ENCODE results near the gene PHKG2.

Gene PHKG2

DNA sequence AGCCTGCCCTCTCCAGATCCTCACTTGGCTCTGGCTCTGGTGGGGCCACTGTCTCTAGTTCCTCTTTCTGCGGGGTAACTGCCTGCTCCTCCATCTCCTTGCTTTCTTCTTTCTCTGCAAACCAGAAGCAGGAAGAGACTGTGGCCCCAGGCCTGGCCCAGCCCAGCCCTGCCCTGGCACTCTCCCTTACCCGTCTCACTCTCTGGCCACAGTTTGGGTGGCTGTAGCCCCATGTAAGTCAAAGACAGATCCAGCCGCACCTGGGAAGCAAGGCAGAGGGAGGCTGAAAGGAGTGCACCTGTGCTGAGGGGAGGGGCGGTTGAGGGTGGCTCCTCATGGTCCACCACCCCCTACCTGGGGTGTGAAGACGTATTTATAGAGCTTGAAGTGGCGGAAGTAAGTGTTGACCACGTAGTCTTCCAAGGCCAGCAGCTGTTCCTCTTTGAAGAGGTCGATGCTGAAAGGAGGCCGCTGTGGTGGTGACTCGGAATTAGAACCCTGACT is 10.8 kb downstream of the PHKG2 start:
- no peak for DNase-seq

DNA sequence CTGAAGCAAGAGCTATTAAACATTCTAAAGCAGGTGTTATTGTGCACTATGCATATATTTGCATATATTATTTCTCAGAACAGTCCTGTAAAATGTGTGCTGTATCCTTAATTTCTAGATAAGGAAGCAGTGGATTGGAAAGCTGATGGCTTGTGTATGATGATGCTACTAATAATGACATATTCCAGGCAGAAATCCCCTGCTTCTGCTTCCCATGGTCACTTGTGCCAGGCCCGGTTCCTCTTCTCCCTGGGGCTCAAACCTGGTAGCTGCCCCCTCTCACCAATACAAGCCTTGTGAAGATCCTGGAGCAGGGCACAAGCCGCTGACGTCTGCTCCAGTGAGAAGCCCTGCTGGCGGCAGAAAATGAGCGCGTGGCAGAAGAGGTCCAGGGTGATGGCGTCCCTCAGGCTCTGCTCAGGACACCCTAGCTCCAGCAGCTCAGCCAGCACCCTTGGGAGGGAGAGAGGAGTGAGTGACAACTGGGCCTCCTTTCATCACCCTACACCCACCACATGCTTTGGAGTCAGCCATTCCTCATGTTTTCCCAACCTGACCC is 11.9 kb downstream of the PHKG2 start:
- DNase-seq: no peak

DNA sequence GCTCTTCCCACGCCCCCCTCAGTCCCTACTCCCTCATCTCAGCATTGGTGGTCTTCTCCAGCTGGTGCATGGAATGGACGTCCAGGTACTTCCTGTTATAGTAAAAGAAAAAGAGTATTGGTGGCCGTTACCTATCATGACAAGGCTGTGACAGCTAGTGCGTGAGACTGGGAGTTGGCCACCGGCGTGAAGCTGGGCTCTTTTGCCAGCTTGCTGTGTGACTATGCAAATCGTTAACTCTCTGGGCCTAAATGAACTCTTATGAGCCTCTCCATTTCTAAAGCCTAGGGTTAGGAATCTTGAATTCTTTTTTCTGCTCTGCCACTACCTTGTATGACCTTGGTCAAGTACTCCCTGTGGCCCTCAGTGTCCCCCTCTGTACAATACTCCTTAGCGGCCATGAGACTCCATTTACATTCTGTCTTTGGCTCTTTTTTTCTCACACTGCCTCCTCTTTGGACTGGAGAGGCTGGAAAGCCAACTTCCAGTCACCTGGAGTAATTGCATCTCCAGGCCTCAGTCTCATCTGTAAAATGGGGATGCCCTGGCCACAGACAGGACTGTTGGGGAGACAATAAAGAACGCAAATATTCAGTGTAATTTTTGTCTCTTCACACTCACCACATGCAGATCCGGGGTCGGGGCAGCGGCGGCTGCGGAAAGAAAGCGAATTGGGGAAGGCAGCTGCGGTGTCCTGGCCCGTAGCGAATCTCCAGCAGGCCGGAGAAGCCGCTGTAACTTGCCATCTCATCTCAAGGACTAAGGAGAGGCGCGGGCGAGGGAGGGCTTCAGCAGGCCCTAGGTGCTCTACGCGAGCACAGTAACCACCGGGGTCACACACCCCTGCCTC is 12.6 kb downstream of the PHKG2 start:
- DNase-seq: no peak

DNA sequence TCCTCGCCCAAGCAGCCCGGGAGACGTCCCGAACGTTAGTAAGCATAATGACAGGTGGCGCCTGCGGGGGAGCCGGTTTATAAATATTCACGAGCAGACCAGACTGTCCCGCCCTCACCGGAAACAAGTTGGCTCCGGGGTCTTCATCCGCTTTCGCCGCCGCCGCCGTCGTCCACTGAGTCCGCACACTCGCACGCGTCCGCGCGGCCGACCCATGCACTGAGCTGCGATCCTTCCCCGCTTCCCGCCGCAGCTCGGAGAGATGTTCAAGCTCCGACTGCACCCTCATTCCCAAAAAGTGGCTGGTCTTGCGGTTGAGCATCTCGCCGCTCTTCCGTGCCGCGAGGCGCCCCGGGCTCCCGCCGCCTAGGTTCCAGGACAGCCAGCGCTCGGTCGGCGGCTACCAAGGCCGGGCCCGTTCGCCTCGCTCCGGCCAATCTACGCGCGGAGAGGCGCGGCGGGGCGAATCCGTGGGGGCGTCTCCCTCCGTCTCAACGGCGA is 13.3 kb downstream of the PHKG2 start:
- DNase-seq: peak in 3 of 5 donors; percentile 17 to 46 (median 24)

DNA sequence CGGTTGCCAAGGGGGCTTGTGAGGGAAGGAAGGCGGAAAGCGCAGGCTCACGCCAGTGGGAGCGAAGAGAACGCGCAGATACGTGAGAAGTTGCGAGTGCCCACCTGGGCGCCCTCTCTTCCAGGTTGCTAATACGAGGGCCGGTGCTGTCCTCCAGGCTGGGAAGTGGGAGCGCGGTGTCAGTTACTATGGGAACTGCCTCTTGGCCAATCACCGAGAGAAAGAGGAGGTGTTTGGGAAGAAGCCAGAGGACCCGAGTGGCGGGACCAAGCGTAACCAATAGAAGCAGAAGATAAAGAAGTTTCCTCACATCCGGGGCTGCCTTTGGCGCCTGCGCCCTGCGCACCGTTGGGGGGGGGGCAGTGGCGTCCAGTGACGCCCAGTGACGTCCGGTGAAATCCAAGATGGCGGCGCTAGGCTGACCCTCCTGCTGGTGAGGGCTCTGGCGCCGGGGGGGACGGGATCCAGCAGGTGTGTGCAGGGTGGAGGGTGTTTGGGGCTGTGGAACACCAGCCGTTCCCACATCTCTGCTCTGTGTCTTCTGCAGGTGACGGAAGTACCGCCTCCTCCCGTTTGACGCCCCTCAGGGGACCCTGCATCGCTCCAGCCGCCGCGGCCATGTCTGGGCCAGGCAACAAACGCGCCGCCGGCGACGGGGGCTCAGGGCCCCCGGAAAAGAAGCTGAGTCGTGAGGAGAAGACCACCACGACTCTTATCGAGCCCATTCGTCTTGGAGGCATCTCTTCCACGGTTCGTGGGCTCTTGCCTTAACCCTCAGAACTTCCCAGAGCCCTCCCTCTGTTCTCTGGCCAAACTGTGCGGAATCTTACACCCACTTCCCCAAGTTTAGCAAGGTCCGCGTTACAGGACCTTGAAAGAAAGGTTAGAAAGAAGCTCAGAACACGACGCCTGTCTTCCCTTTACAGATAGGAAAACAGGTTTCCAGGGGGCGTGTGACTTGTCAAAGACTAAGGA is 14.0 kb downstream of the PHKG2 start, which contains the start of the genes CFAP119 and RNF40:
TSS of gene CFAP119 (minus strand) at position 135 of the 975 bp plus-strand sequence. CDS start 314 bp downstream, outside the sequence.
TSS of gene RNF40 (plus strand) at position 395 of the 975 bp plus-strand sequence. CDS start at position 619, 224 bp downstream.
- peak; percentile 85 to 96 (median 87) for DNase-seq

DNA sequence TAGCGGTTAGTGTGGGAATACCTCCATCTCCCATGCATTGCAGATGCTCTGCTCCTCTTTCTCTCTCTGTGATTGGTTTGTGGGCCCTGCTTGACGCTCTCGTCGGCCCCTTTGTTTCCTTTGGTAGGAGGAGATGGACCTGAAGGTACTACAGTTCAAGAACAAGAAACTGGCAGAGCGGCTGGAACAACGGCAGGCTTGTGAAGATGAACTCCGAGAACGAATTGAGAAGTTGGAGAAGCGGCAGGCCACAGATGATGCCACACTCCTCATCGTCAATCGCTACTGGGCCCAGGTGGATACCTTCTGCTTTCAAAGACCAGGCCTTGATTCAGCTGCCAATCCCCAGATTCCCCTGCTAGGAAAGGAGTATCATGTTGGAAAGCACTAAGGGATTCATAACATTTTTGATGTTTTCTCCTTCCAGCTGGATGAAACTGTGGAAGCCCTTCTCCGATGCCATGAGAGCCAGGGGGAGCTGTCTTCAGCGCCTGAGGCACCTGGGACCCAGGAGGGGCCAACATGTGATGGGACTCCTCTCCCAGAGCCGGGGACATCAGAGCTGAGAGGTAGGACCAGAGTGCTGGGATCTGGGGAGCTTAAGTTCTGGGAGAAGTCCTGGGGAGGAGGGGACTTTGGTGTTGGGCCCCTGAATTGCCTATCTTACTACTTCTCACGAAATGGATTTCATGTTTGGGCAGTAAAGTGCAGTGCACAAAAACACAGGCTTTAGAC is 14.9 kb downstream of the PHKG2 start:
- no peak for DNase-seq

DNA sequence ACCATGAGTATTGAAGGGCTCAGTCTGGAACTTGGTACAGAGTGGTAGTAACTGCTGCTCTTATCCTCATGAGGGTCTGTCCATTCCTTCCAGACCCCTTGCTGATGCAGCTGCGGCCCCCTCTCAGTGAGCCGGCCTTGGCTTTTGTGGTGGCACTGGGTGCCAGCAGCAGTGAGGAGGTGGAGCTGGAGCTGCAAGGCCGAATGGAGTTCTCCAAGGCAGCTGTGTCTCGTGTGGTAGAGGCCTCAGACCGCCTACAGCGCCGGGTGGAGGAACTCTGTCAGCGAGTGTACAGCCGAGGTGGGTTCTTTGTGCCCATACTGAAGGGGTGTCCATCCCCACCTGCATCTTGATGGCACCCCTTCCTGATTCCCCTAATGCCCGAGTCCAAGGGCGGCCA is 15.9 kb downstream of the PHKG2 start:
- no peak for DNase-seq

DNA sequence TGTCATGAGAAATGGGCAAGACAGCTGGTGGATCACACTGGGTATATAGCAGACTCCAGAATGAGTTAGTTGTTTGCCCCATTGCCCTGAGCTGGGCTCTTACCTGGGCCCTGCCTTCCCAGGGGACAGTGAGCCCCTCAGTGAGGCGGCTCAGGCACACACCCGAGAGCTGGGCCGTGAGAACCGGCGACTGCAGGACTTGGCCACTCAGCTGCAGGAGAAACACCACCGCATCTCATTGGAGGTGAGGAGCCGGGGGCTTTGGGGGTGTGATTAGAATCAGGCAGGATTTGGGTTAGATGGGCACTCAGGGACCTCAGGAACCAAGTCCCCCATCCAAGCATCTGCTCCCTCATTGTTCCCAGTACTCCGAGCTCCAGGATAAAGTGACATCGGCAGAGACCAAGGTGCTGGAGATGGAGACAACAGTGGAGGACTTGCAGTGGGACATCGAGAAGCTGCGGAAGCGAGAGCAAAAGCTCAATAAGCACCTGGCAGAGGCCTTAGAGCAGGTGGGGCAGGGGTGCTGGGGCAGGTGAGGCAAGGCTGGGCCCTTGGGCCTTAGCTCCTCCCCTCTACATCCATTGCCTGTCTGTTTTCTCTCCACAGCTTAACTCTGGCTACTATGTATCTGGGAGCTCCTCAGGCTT is 16.7 kb downstream of the PHKG2 start:
- DNase-seq: no peak

DNA sequence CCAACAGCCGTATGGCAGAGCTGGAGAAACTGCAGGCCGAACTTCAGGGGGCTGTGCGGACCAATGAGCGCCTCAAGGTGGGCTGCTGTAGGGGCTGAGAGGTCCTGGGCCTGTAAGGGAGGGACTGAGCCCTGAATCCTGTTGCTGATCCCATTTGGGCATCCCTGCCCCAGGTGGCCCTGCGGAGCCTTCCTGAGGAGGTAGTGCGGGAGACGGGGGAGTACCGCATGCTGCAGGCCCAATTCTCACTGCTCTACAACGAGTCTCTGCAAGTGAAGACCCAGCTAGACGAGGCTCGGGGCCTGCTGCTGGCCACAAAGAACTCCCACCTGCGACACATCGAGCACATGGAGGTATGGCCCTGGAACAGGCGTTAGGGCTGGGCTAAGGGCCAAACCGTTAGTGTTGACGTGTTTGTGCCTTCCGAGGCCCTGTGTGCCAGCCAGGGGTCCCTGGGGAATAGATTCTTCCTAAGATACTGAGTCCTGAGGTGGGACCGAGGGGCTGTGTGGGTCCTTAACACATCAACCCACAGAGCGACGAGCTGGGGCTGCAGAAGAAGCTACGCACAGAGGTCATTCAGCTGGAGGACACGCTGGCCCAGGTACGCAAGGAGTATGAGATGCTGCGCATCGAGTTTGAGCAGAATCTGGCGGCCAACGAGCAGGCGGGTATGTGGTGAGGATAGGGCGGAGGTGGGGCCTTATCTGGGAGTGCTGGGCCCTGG is 18.1 kb downstream of the PHKG2 start:
- DNase-seq: no peak

DNA sequence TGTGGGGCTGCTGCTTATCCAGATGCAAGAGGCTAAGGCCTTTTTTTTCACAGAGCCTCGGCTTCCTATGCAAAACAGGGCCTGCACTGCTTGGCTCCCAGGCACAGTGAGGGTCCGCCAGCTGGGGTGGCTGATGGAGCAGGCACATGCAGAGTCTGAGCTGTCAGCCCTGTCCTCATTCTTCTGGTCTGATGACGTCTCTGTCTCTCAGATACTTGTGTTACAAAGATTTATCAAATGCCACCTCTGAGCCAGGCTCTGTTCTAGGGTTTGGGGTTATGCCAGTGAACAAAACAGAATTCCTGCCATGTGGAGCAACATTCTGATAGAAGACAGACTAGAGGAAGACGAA is 18.7 kb downstream of the PHKG2 start:
- DNase-seq: no peak

DNA sequence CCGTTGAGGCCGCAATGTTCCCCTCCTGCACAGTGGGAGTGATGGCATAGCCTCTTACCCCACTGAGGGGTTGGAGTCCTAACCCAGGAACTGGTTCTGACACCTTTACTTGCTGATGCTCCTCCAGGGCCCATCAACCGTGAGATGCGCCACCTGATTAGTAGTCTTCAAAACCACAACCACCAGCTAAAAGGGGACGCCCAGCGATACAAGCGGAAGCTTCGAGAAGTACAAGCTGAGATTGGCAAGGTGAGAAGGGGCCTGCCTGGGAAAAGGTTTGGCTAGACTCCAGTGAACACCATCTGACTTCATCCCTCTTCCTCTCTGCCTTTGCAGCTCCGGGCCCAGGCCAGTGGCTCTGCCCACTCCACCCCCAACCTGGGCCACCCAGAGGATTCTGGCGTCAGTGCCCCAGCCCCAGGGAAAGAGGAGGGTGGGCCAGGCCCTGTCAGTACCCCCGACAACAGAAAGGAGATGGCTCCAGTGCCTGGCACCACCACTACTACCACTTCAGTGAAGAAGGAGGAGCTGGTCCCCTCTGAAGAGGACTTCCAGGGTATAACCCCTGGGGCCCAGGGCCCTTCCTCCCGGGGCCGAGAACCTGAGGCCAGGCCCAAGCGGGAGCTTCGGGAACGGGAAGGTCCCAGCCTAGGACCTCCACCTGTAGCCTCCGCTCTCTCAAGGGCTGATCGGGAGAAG is 19.7 kb downstream of the PHKG2 start:
- no peak for DNase-seq

DNA sequence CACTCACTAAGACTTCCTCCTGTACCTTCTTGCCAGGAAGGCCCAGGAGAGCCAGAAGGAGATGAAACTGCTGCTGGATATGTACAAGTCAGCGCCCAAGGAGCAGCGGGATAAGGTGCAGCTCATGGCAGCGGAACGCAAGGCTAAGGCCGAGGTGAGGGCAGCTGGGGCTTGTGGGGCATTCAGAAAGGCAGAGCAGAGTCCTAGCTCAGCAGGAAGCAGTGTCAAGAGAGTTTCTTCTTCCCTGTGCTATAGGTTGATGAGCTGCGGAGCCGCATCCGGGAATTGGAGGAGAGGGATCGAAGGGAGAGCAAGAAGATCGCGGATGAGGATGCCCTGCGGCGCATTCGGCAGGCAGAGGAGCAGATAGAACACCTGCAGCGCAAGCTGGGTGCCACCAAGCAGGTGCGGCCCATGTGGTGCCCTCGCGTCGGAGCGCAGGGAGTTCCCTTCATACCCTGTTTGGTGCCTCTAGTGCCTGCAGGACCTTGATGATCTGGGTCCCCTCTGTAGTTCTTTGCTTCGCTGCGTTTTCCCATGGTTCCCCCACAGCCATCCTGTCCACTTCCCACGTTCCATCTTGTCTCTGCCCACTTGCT is 20.5 kb downstream of the PHKG2 start:
- no peak for DNase-seq

DNA sequence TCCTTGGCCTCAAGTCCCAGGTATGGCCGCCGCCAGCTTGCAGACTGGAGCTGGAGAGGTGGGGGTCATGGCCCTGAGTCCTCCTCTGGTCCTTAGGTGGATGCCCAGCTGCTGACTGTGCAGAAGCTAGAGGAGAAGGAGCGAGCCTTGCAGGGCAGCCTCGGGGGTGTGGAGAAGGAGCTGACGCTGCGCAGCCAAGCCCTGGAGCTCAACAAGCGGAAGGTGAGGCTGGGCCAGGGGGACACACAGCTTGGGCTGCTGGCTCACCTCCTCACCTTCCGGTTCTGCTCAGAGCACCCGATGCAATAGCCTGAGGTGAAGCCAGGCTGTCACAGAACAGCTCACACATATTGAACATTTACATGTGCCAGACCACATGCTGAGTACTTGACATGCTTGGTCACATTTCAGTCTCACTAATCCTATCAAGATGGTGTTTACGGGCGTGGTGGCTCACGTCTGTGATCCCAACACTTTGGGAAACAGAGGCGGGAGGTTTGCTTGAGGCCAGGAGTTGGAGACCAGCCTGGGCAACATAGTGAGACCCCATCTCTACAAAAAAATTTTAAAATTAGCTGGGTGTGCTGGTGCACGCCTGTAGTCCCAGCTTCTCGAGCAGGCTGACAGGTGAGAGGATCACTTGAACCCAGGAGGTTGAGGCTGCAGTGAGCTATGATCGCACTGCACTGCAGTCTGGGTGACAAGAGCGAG is 21.3 kb downstream of the PHKG2 start:
- DNase-seq: no peak

DNA sequence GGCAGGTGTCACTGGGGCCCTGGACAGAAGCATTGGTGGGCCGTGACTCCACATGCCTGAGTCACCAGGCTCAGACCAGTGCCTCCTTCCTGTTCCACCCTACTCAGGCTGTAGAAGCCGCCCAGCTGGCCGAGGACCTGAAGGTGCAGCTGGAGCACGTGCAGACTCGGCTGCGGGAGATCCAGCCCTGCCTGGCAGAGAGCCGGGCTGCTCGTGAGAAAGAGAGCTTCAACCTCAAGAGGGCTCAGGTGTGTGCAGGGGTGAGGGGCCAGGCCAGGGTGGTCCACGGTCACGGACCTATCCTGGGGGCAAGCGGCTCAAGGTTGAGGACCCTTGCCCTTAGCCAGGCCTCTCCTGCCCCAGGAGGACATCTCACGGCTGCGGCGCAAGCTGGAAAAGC is 23.5 kb downstream of the PHKG2 start:
- DNase-seq: no peak

DNA sequence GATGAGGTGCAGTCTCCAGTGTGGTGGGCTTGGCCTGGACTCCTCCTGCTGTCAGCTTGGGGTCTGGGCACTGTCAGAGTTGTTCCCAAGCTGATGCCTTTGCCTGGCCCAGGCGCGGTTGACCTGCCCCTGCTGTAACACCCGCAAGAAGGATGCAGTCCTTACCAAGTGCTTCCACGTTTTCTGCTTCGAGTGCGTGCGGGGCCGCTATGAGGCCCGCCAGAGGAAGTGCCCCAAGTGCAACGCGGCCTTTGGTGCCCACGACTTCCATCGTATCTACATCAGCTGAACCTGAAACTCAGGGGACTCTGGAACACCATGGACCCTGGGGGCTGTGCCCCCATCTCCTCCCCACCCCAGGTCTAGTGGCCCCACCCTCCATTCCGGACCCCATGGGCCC is 25.6 kb downstream of the PHKG2 start:
- no peak for DNase-seq

DNA sequence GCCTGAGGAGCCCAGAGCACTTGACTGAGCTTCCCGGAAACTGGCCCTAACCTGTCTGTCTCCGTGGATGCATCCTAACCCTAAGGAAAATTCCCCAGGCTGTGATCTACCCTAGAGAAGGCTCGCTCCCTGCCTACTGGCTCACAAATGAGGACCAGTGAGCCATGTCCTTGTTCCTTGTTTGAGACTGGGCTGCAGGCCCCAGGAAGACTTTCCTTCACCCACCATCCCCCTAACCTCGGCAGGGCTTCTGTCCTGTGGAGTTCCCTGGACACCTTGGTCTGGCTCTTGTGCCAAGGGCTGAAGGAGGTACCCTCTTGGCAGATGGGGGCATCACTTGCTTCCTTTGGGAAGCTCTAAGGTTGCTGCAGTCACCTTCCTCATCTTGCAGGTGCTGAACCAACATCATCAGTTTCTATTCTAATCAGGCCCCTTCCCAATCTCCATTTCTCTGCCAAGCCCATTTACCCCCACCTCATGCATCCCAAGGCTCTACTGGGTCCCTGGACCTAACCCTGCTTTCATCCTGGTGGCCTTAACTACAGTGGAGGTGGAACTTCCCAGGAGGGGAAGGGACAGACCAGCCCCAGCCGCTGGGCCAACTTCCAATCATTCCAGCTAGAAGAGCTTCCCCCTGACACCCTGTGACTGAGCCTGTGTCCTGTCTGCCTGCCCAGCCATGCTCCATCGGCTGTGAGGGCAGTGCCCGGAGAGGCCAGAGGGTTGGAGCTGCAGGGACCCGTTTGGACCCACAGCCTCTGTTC is 26.3 kb downstream of the PHKG2 start:
- no peak for DNase-seq

DNA sequence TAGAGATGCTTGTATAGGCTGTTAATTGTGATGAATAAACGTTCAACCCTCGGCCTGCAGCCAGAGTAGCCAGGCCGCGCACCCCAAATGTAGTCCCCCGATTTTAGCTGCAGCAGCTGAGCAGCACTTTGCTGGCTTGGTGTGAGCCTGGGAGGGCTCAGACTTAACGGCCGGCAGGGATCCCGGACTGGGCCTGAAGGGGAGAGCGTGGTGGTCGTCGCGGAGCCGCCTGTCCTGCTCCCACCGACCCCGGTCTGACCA is 26.8 kb downstream of the PHKG2 start:
- no peak for DNase-seq

DNA sequence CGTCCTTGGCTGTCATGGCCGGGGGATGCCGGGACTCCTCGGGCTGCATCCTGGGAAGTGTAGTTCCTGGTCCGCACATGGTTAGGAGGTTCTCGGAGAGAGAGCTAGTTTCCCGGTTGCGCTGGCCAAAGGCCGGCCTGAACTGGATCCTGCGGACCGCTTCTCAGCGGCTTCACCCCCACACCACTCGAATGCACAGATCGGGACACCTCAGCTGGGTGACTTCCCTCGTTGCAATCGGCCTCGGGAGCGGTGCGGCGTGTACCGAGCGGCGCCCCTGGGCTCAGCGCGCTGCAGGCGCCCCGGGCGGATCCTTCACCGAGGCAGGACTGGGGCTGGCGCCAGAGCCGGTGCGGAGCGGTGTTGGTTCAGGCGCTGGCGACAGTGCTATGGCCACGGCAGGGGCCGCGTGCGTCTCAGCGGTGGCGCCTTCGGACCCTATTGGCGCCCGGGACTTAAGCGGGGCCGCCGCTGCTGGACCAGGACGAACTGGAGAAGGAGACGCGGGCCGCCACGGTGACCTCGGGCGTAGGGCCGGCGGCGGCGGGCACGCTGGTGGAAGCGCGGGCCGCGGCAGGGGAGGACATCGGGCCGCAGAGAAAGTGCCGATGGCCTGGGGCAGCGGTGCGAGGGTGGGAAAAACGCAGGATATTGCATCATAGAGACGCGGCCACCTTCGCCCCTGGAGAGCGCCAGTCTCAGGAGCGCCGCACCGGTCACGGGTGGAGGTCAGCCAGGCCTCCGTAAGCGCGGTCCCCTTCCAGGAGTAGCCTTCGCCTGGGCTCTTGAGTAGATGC is 27.4 kb downstream of the PHKG2 start:
- DNase-seq: peak in 3 of 5 donors; percentile 28 to 67 (median 29)

Measured in T-helper 1 cell (primary cell).